Activated CD8-positive, alpha-beta T cell treated with anti-CD3 and anti-CD28 coated beads for 36 hours (primary cell): Measurements from ENCODE around the gene BBLN. TPM values are rescaled to one million over a fixed set of nuclear protein-coding genes. Genes with fewer than 3 reads are reported as not detected.

Source experiments
- ATAC-seq: fragments of 200-7000 bp; cut with Tn5 transposase; one replicate; pipeline ENCODE4 v1.10.0; 2021; ENCODE audit warnings: mild to moderate bottlenecking, moderate library complexity
- CTCF ChIA-PET: fragments of 350-600 bp; sonication (Branson Sonifier 250); formaldehyde crosslinking; loops from one replicate; lab custom pipeline; 2021; ENCODE audit warnings: antibody characterized with exemption; lab: Charles Lee
- POLR2A ChIA-PET: fragments of 350-600 bp; sonication (Branson Sonifier 250); formaldehyde crosslinking; loops from one replicate; lab custom pipeline; 2021; ENCODE audit warnings: antibody characterized with exemption; lab: Charles Lee
- DNase-seq: peaks from one replicate; pipeline ENCODE4 v3.0.0-alpha.2; 2020
- H3K27ac Mint-ChIP-seq: one replicate; pipeline ENCODE4 v1.8.0; 2021; ENCODE audit warnings: mild to moderate bottlenecking, mixed read lengths
- H3K27me3 Mint-ChIP-seq: one replicate; pipeline ENCODE4 v1.8.0; 2021; ENCODE audit warnings: mixed read lengths
- H3K36me3 Mint-ChIP-seq: one replicate; pipeline ENCODE4 v1.8.0; 2021; ENCODE audit warnings: low read depth, mixed read lengths
- H3K4me1 Mint-ChIP-seq: one replicate; pipeline ENCODE4 v1.8.0; 2021; ENCODE audit warnings: low read depth, mixed read lengths
- H3K4me3 Mint-ChIP-seq: one replicate; pipeline ENCODE4 v1.8.0; 2021; ENCODE audit warnings: mild to moderate bottlenecking, moderate library complexity, mixed read lengths
- H3K9me3 Mint-ChIP-seq: one replicate; pipeline ENCODE4 v1.8.0; 2021; ENCODE audit warnings: mixed read lengths
- intact Hi-C: fragments of 100-400 bp; cut with micrococcal nuclease; formaldehyde crosslinking; loops from one replicate; pipeline ENCODE4 v1.10.0; 2022
- total RNA-seq, 2 experiments: library from RNA; stranded (reverse); gene quantifications; one replicate each; pipeline ENCODE4 v1.2.3, GENCODE V29; 2021
- TF ChIP-seq, protein P1 (sequence below): fragments of 200-600 bp; IDR thresholded peaks from one replicate; pipeline ENCODE4 v1.8.0; 2022; ENCODE audit warnings: antibody characterized with exemption, mild to moderate bottlenecking

Gene BBLN
- total RNA-seq, 2 experiments from 2014 or later = 127 to 132 TPM

DNA sequence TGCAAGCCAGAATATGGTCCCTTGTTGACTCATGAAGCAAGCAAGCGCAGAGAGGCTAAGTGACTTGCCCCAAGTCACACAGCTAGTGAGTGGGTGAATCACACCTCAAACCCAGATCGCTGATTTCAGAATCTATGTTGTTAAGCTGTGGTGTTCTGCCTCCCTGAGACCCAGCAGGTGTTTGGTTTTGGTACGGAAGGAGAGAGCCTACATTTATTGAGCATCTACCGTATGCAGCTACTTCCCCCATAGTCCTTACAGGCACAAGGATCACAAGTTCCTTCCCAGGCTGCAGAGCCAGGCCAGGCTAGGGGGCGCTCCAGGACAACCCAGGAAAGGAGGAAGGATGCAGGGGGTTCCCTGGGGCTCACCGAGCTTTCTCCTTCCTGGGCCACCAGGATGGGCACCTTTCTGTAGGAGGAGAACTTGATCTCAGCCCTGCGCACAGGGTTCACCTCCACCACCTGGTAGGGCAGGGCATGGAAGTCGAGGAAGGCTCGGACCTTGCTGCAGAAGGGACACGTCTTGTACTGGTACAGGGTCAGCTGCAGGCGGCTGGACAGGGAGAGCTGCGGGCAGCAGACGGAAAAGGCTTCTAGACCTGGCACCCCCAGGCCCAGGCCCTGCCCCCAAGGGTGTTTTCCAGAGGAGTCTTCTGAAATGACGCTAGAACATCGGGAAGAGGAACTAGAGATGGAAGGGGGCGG lies 35.0 kb upstream of the BBLN start:
- H3K4me1 Mint-ChIP-seq = peaks cover 29% of the 10 kb centered on the region
- peaks cover 13% of the 10 kb centered on the region for H3K36me3 Mint-ChIP-seq
- POLR2A ChIA-PET = interaction anchor here (1.0 to 1.4 kb wide), 3 partner anchors 19 to 58 kb away, joined by 3 to 4 read pairs (median 3); partner anchors contain the start of genes BBLN and NAIF1
- no peaks in the 10 kb centered on the region for H3K9me3 Mint-ChIP-seq
- intact Hi-C loops = no loop called here
- ATAC-seq (no peak), DNase-seq (peak; percentile 73)
- TF ChIP-seq, protein P1, sequence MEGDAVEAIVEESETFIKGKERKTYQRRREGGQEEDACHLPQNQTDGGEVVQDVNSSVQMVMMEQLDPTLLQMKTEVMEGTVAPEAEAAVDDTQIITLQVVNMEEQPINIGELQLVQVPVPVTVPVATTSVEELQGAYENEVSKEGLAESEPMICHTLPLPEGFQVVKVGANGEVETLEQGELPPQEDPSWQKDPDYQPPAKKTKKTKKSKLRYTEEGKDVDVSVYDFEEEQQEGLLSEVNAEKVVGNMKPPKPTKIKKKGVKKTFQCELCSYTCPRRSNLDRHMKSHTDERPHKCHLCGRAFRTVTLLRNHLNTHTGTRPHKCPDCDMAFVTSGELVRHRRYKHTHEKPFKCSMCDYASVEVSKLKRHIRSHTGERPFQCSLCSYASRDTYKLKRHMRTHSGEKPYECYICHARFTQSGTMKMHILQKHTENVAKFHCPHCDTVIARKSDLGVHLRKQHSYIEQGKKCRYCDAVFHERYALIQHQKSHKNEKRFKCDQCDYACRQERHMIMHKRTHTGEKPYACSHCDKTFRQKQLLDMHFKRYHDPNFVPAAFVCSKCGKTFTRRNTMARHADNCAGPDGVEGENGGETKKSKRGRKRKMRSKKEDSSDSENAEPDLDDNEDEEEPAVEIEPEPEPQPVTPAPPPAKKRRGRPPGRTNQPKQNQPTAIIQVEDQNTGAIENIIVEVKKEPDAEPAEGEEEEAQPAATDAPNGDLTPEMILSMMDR = no peak
- peak overlapping the region; percentile 92 for H3K4me3 Mint-ChIP-seq
- CTCF ChIA-PET = interaction anchor here (0.8 to 5.2 kb wide), 4 partner anchors 7 to 182 kb away, joined by 3 to 40 read pairs (median 4); no protein-coding TSS in a partner anchor
- no peaks in the 10 kb centered on the region for H3K27me3 Mint-ChIP-seq
- H3K27ac Mint-ChIP-seq = peak overlapping the region; percentile 43

- DNase-seq (no peak), ATAC-seq (no peak)
- intact Hi-C loops = no loop called here
- Mint-ChIP-seq H3K27ac (peak overlapping the region; percentile 80), H3K4me3 (peak overlapping the region; percentile 92), H3K4me1 (peaks cover 29% of the 10 kb centered on the region), H3K9me3 (no peaks in the 10 kb centered on the region), H3K36me3 (peaks cover 9% of the 10 kb centered on the region), H3K27me3 (no peaks in the 10 kb centered on the region)
- POLR2A ChIA-PET = interaction anchor here (1.0 to 1.4 kb wide), 3 partner anchors 20 to 58 kb away, joined by 3 to 4 read pairs (median 3); partner anchors contain the start of genes BBLN and NAIF1
- TF ChIP-seq, protein P1 = no peak
- CTCF ChIA-PET = interaction anchor here (1.0 to 5.2 kb wide), 2 partner anchors 8 to 28 kb away, joined by 3 to 40 read pairs; no protein-coding TSS in a partner anchor
Measured at GRCh38 chr9:128125580-128126354, 34.3 kb upstream of the BBLN start.

GRCh38 chr9:128127568-128127989 lies 32.5 kb upstream of the BBLN start, which contains the start of gene PTGES2:
Gene PTGES2 (minus strand): TSS chr9:128127729. CDS start chr9:128127717, 12 bp downstream.
- Mint-ChIP-seq H3K9me3 (no peaks in the 10 kb centered on the region), H3K27me3 (no peaks in the 10 kb centered on the region), H3K4me3 (peak within 1 kb of the TSS; percentile 92), H3K27ac (peak within 1 kb of the TSS; percentile 94), H3K4me1 (peaks cover 29% of the 10 kb centered on the region), H3K36me3 (peaks cover 9% of the 10 kb centered on the region)
- DNase-seq (peak; percentile 82), ATAC-seq (peak; percentile 67)
- TF ChIP-seq, protein P1 = no peak
- intact Hi-C loops = no loop called here
- POLR2A ChIA-PET = no interaction called here
- CTCF ChIA-PET = interaction anchor here (1.2 to 5.2 kb wide), 5 partner anchors 10 to 214 kb away, joined by 3 to 40 read pairs (median 5); no protein-coding TSS in a partner anchor

DNA sequence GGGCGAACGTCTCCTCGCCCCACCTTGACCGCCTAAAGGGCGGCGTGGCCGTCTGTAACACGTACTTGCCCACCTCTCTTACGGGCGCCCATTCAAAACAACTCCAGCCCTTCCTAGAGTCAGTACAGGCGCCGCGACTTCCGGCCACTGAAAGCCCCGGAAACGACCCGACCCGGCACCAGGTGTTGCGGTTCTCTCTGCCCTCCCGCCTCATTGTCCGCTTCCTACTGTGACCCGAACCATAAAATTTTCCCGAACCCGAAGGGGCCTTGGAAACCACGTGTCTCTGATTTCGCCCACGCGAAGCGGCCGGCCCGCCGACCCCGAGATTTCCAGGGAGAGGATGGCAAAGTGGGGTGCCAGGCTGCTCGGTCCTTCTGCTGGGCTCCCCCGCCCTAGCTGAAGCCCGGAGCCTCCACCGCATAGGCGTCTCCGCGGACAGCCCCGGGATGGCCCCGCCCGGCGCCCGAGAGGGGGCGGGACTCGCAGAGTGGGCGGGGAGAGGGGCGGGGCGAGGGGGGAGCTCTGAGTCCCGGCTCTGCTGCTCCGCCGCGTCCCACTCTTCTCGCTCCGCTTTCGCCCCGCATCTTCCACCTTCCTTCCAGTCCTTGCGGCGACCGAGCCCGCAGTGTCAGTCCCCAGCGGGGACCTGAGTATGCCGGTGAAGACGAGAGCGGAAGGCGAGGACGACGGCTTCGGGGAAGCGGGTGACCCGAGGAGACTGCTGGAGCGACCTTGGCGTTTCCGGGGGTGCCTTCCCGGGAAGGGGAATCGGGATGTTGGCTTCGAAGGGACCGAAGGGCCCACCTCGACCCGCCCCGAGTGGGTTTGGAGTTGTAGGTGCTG lies 31.9 kb upstream of the BBLN start:
- H3K27me3 Mint-ChIP-seq = no peaks in the 10 kb centered on the region
- peaks cover 7% of the 10 kb centered on the region for H3K36me3 Mint-ChIP-seq
- peaks cover 29% of the 10 kb centered on the region for H3K4me1 Mint-ChIP-seq
- DNase-seq (peak; percentile 89), ATAC-seq (peak; percentile 85)
- peak overlapping the region; percentile 92 for H3K4me3 Mint-ChIP-seq
- H3K9me3 Mint-ChIP-seq = no peaks in the 10 kb centered on the region
- H3K27ac Mint-ChIP-seq = peak overlapping the region; percentile 94
- ChIA-PET CTCF (interaction anchor here (1.0 to 5.2 kb wide), 9 partner anchors 8 to 213 kb away, joined by 3 to 40 read pairs (median 5); no protein-coding TSS in a partner anchor), POLR2A (interaction anchor here (0.6 to 1.5 kb wide), 4 partner anchors 9 to 101 kb away, joined by 3 to 4 read pairs (median 3); no protein-coding TSS in a partner anchor)
- TF ChIP-seq, protein P1 = no peak
- intact Hi-C loops = no loop called here
